Tibial artery (tissue), 4 donors: ENCODE results near the gene IGLL5.

ENCODE experiments used
- DNase-seq, 2 donors: peaks; one replicate each; pipeline ENCODE4 v3.0.0-alpha.2; 2019
- H3K27ac ChIP-seq, 2 donors: fragments of 200-600 bp; sonication (generic) in 1 of 2; 1 replicate in 1 of 2; 2 replicates in 1 of 2; pipeline ENCODE4 v1.5.1; 2018 to 2019; ENCODE audit warnings: mild to moderate bottlenecking in 1 of 2
- H3K27me3 ChIP-seq, 2 donors: fragments of 200-600 bp; sonication (generic) in 1 of 2; one replicate each; pipeline versions ENCODE4 v1.5.1 to v1.6.0; 2016 to 2019
- H3K36me3 ChIP-seq, 3 donors: fragments of 200-600 bp; sonication (generic) in 2 of 3; one replicate each; pipeline ENCODE4 v1.5.1; 2016 to 2019; ENCODE audit warnings: mild to moderate bottlenecking in 2 of 3
- H3K4me1 ChIP-seq, 4 donors: fragments of 200-600 bp; sonication (generic) in 2 of 4; 1 replicate in 3 of 4; 2 replicates in 1 of 4; pipeline ENCODE4 v1.5.1; 2016 to 2019
- H3K4me3 ChIP-seq, 2 donors: fragments of 200-600 bp; sonication (generic) in 1 of 2; 1 replicate in 1 of 2; 2 replicates in 1 of 2; pipeline ENCODE4 v1.5.1; 2018 to 2019; ENCODE audit warnings: mild to moderate bottlenecking in 2 of 2
- H3K9me3 ChIP-seq, 3 donors: fragments of 200-600 bp; sonication (generic) in 1 of 3; one replicate each; pipeline ENCODE4 v1.5.1; 2016 to 2019
- intact Hi-C: fragments of 100-400 bp; cut with DNase I; formaldehyde crosslinking; loops from one replicate; pipeline ENCODE4 v1.15.0; 2023; ENCODE audit warnings: low total_unique reads
- TF ChIP-seq, protein P1 (sequence below), 2 experiments: fragments of 200-600 bp in 1 of 2; fragments of 450-650 bp in 1 of 2; IDR thresholded peaks; one replicate each; pipeline ENCODE4 v1.5.1; 2017 to 2019; ENCODE audit warnings: antibody characterized with exemption in 2 of 2, mild to moderate bottlenecking in 1 of 2, moderate library complexity in 1 of 2

The IGLL5 gene

DNA sequence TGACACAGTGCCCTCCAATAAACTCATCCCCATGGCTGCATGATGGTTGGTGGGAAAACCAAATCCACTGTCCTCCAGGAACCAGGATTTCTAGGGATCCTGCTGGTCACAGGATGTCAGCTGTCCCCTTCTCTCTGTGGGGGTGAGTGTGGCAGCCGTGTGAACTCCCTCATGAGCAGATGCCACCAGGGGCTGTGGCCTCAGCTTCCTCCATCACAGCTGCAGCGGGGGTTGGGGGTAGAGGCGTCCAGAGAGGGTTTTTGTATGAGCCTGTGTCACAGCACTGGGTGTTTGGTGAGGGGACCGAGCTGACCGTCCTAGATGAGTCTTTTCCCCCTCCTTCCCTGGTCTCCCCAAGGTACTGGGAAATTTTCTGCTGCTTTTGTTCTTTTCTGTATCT, 26.4 kb downstream of the IGLL5 start:
- H3K36me3 ChIP-seq: no peaks in the 10 kb centered on the region
- intact Hi-C loops: no loop called here
- H3K9me3 ChIP-seq: no peaks in the 10 kb centered on the region
- peaks cover 0 to 15% of the 10 kb centered on the region in 2 donors for H3K27me3 ChIP-seq
- no peak for DNase-seq
- H3K27ac ChIP-seq: no peak overlapping the region
- no peaks in the 10 kb centered on the region for H3K4me1 ChIP-seq
- TF ChIP-seq, protein P1, sequence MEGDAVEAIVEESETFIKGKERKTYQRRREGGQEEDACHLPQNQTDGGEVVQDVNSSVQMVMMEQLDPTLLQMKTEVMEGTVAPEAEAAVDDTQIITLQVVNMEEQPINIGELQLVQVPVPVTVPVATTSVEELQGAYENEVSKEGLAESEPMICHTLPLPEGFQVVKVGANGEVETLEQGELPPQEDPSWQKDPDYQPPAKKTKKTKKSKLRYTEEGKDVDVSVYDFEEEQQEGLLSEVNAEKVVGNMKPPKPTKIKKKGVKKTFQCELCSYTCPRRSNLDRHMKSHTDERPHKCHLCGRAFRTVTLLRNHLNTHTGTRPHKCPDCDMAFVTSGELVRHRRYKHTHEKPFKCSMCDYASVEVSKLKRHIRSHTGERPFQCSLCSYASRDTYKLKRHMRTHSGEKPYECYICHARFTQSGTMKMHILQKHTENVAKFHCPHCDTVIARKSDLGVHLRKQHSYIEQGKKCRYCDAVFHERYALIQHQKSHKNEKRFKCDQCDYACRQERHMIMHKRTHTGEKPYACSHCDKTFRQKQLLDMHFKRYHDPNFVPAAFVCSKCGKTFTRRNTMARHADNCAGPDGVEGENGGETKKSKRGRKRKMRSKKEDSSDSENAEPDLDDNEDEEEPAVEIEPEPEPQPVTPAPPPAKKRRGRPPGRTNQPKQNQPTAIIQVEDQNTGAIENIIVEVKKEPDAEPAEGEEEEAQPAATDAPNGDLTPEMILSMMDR (IDR thresholded peaks at IDR 0.05): no peak
- H3K4me3 ChIP-seq: no peak overlapping the region

DNA sequence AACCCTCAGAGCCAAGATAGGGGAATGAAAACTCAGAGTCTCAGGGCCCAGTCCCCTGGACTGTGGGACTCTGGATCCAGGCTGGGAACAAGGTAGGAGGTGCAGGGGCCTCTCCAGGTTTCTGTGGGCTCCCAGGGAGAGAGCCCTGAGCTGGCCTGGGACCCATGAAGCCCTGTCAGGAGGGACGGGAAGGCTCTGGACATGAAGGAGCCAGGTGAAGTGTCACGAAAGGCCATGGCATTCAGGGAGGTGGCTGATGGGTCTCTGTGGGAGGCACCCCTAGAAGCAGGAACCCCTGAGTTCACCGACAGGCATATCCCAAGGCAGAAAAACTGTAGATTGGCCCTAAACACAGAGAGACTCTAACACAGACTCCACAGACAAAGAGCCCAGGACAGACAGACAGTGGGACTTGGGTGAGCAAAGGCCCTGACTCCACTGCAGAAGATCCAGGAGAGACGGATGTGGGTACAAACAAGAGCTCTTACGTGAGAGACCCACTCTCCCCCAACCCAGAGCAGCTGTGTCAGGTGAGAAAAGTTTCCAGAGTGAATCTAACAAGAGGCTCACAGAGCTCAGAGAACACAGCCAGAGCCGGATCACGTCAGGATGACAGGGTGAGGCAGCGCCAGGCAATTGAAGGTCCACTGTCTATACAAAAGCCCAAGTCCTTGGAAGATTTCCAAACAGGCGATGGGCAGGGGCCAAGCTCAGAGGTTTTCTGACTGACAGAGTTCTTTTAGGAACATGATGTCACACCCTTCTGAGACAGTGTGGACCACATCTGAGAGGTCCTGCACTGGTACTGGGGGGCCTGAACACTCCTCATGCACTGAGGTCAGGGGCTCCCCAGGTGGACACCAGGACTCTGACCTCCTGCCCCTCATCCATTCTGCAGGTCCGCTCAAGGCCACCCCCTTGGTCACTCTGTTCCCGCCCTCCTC, 27.4 kb downstream of the IGLL5 start:
- Histone ChIP-seq H3K27ac (no peak overlapping the region), H3K36me3 (no peaks in the 10 kb centered on the region)
- intact Hi-C loops: no loop called here

DNA sequence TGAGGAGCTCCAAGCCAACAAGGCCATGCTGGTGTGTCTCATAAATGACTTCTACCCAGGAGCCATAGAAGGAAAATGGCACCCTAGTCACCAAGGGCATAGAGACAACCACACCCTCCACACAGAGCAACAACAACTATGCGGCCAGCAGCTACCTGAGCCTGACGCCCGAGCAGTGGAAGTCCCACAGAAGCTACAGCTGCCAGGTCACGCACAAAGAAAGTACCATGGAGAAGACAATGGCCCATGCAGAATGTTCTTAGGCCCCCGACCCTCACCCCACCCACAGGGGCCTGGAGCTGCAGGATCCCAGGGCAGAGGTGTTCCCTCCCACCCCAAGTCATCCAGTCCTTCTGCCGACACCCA, 28.0 kb downstream of the IGLL5 start:
- Histone ChIP-seq H3K4me3 (no peak overlapping the region), H3K4me1 (no peaks in the 10 kb centered on the region), H3K27ac (no peak overlapping the region), H3K36me3 (no peaks in the 10 kb centered on the region), H3K9me3 (no peaks in the 10 kb centered on the region), H3K27me3 (peaks cover 0 to 10% of the 10 kb centered on the region in 2 donors)
- intact Hi-C loops: no loop called here
- no peak for DNase-seq
- TF ChIP-seq, protein P1 (IDR thresholded peaks at IDR 0.05): no peak

More for the DNA sequence above, 27.4 kb downstream of the IGLL5 start:
- no peaks in the 10 kb centered on the region for H3K9me3 ChIP-seq
- no peaks in the 10 kb centered on the region for H3K4me1 ChIP-seq
- no peak for DNase-seq
- peaks cover 0 to 11% of the 10 kb centered on the region in 2 donors for H3K27me3 ChIP-seq
- TF ChIP-seq, protein P1 (IDR thresholded peaks at IDR 0.05): no peak
- no peak overlapping the region for H3K4me3 ChIP-seq

DNA sequence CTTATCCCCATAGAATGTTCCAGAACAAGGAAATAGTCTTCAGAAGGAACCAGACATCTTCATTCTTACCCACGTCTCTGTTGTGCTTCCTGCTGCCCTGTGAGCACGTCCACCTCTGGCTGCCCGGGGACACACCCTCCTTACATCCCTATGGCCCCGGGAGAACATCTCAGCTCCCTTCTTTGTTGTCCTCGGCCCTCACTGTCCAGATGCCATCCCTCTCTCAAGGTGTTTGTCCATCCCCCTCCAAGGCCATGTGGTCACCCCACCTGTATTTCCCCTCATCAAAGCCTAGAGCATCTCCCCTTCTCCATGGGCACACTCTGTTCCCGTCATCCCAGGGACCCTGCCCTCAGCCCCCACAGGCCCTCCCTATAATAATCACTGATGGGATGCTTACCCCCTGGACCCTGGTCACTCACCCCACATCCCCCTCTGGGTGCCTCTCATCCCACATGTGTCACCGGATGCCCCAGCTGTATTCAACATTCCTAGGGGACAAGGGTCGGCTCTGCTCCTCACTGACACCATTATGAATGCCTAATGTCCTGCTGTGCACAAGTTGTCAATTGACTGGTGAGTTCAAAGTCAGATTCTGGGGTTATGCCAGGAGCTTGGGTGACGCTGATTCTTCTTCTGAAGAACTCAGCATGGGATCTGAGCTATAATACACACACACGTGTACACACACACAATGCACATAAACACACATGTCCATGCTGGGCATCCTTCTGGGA, 28.8 kb downstream of the IGLL5 start:
- peaks cover 0 to 13% of the 10 kb centered on the region in 2 donors for H3K27me3 ChIP-seq
- no peaks in the 10 kb centered on the region for H3K9me3 ChIP-seq
- no peak for DNase-seq
- H3K4me1 ChIP-seq: no peaks in the 10 kb centered on the region
- H3K4me3 ChIP-seq: no peak overlapping the region
- TF ChIP-seq, protein P1 (IDR thresholded peaks at IDR 0.05): no peak
- no peak overlapping the region for H3K27ac ChIP-seq
- no peaks in the 10 kb centered on the region for H3K36me3 ChIP-seq
- intact Hi-C loops: no loop called here

DNA sequence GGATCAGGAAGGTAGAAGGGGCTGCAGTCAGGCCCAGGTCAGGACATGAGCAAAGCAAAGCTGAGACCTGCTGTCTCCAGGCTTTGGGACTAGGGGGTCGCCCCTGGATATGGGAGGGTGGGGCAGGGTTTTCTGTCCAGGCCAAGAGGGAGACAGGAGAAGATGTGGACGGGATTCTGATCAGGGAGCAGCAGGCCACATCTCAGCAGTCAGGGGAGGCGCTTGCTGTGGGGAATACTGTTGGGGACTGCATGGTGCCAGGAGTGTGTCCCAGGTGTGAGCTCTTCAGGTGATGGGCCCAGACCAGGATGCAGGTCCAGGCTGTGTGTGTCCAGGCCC, 29.3 kb downstream of the IGLL5 start:
- Histone ChIP-seq H3K36me3 (no peaks in the 10 kb centered on the region), H3K9me3 (no peaks in the 10 kb centered on the region), H3K27ac (no peak overlapping the region), H3K27me3 (peaks cover 0 to 13% of the 10 kb centered on the region in 2 donors), H3K4me1 (no peaks in the 10 kb centered on the region), H3K4me3 (no peak overlapping the region)
- TF ChIP-seq, protein P1 (IDR thresholded peaks at IDR 0.05): no peak
- intact Hi-C loops: no loop called here
- no peak for DNase-seq
